AG08395 (cell line): Measurements from ENCODE around the gene PCDHGB6.
"Not testable (repeated sequence)": the region's sequence is repeated elsewhere in the genome, so short reads cannot be mapped to it uniquely, and the experiment has no call there.

Experiments
- DNase-seq: peaks from one replicate; pipeline ENCODE4 v3.0.0; 2012; ENCODE audit warnings: mixed read lengths, low spot score

Gene PCDHGB6

GRCh38 chr5:141419074-141419880 lies 11.5 kb downstream of the PCDHGB6 start:
- no peak for DNase-seq

- DNase-seq = peak; percentile 61
These were observed 13.2 kb downstream of the PCDHGB6 start, which contains the start of gene PCDHGA11 for GRCh38 chr5:141420855-141421488. Gene PCDHGA11, plus strand, starts transcription at chr5:141421051. Its CDS starts 177 bp downstream, at chr5:141421228.

- DNase-seq = no peak
These were observed 13.7 kb downstream of the PCDHGB6 start for GRCh38 chr5:141421489-141421855.

- no peak for DNase-seq
These were observed 15.0 kb downstream of the PCDHGB6 start for GRCh38 chr5:141422742-141423291.

- no peak for DNase-seq
These were observed 20.1 kb downstream of the PCDHGB6 start for GRCh38 chr5:141427783-141428426.

GRCh38 chr5:141430332-141431113 lies 22.7 kb downstream of the PCDHGB6 start, which contains the start of gene PCDHGA12:
Gene PCDHGA12, plus strand, starts transcription at chr5:141430507. Its CDS starts 253 bp downstream, at chr5:141430760.
- DNase-seq = peak; percentile 84

- DNase-seq = no peak
These were observed 23.5 kb downstream of the PCDHGB6 start for GRCh38 chr5:141431286-141431685.

- DNase-seq = not testable (repeated sequence)
These were observed 24.5 kb downstream of the PCDHGB6 start for GRCh38 chr5:141432308-141432707.

GRCh38 chr5:141432726-141433125 lies 24.9 kb downstream of the PCDHGB6 start:
- not testable (repeated sequence) for DNase-seq

GRCh38 chr5:141434006-141434405 lies 26.2 kb downstream of the PCDHGB6 start:
- DNase-seq = no peak

- DNase-seq = no peak
These were observed 29.4 kb downstream of the PCDHGB6 start for GRCh38 chr5:141437221-141437620.

GRCh38 chr5:141439411-141440141 lies 31.8 kb downstream of the PCDHGB6 start:
- peak; percentile 39 for DNase-seq

GRCh38 chr5:141440341-141440740 lies 32.5 kb downstream of the PCDHGB6 start:
- DNase-seq = no peak

- DNase-seq = no peak
These were observed 33.9 kb downstream of the PCDHGB6 start for GRCh38 chr5:141441571-141442170.
